NK-92 treated with Interleukin-12 subunit alpha and Interleukin-12 subunit beta, amount 100 ng/mL, for 24 hours (cell line): Measurements from ENCODE around the gene KCNJ4.
"Not testable (repeated sequence)": the region's sequence is repeated elsewhere in the genome, so short reads cannot be mapped to it uniquely, and the experiment has no call there.

Source experiments
- DNase-seq: peaks from one replicate; lab custom pipeline; 2025; lab: John Stamatoyannopoulos, UW

The KCNJ4 gene

DNA sequence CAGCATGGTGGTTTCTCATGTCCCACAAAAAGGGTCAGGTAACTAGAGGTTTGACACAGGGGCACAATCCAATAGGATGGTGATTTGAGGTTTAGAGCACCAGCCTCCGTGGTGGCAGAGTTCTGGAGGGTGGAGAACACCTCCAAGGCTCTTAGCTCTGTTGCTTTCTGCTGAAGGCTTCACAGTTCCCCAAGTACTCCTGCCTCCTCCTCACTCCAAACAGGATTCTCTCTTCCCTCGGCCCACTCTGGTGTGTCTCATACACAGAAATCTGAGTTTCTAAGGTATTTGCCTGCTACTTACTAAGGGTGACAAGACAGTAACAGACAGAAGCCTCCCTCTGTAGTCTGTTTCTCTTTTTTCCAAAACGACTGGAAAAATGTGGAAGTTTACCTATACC lies 73.6 kb downstream of the KCNJ4 start:
- not testable (repeated sequence) for DNase-seq
